ENCODE measurements around the gene NECTIN2. TPM values are rescaled to one million over a fixed set of nuclear protein-coding genes. Genes with fewer than 3 reads are reported as not detected.

NECTIN2 gene
- polyA plus RNA-seq, 3 donors from 2014 or later: 0.09 to 0.34 TPM; not detected in 1

GRCh38 chr19:44810234-44811121, 35.6 kb upstream of the NECTIN2 start:
- Mint-ChIP-seq H3K9me3 (no peaks in the 10 kb centered on the region), H3K27me3 (ENCODE audit: low read depth in 3 of 3) (peaks cover 2 to 10% (median 3%) of the 10 kb centered on the region in 3 donors), H3K27ac (no peak overlapping the region), H3K4me1 (peaks cover 0 to 2% of the 10 kb centered on the region in 2 donors), H3K4me3 (no peak overlapping the region), H3K36me3 (no peaks in the 10 kb centered on the region)
- DNase-seq: no peak

DNA sequence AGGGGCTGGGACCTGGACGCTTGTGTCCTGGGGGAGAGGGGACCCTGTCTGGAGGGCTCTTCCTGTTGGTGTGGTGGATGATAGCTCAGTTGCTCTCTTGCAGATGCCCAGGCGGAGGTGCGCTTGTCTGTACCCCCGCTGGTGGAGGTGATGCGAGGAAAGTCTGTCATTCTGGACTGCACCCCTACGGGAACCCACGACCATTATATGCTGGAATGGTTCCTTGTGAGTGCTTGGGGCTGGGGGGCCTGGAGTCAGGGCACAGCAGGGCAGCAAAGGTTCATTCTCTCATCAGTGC, 35.0 kb upstream of the NECTIN2 start:
- no peak for DNase-seq
- H3K4me1 Mint-ChIP-seq: peaks cover 0 to 2% of the 10 kb centered on the region in 2 donors
- no peaks in the 10 kb centered on the region for H3K36me3 Mint-ChIP-seq
- H3K4me3 Mint-ChIP-seq: no peak overlapping the region
- peaks cover 2 to 12% (median 3%) of the 10 kb centered on the region in 3 donors for H3K27me3 Mint-ChIP-seq (ENCODE audit: low read depth in 3 of 3)
- no peak overlapping the region for H3K27ac Mint-ChIP-seq
- H3K9me3 Mint-ChIP-seq: no peaks in the 10 kb centered on the region

GRCh38 chr19:44812142-44812718, 33.9 kb upstream of the NECTIN2 start:
- Mint-ChIP-seq H3K27ac (no peak overlapping the region), H3K9me3 (no peaks in the 10 kb centered on the region), H3K36me3 (no peaks in the 10 kb centered on the region), H3K4me1 (peaks cover 0 to 2% of the 10 kb centered on the region in 2 donors), H3K4me3 (no peak overlapping the region), H3K27me3 (ENCODE audit: low read depth in 3 of 3) (peaks cover 2 to 8% (median 3%) of the 10 kb centered on the region in 3 donors)
- DNase-seq: no peak

DNA sequence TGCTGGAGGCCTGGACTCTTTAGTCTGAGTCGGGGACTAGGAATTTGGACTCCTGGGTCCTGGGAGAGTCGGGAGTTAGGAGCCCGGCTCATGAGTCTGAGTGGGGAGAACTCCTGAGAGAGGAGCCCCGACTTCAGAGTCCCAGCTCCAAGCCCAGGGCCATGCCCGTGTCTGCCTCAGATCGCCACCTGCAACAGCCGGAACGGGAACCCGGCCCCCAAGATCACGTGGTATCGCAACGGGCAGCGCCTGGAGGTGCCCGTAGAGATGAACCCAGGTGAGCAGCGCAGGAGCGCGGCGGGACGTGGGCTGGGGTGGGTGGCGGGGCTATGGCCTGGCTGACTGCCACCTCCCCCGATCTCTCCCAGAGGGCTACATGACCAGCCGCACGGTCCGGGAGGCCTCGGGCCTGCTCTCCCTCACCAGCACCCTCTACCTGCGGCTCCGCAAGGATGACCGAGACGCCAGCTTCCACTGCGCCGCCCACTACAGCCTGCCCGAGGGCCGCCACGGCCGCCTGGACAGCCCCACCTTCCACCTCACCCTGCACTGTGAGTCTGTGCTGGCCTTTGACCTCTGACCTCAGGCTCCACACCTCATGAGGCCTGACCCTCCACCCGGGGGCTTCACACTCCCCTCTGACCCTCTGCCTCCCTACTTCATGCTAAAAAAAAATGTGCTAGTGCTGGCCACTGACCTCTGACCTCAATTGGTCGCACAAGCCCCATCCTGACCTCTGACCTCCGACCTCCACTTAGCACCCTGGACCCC, 32.8 kb upstream of the NECTIN2 start:
- H3K27me3 Mint-ChIP-seq (ENCODE audit: low read depth in 3 of 3): peaks cover 2 to 8% (median 3%) of the 10 kb centered on the region in 3 donors
- DNase-seq: no peak
- no peaks in the 10 kb centered on the region for H3K36me3 Mint-ChIP-seq
- no peak overlapping the region for H3K4me3 Mint-ChIP-seq
- H3K9me3 Mint-ChIP-seq: no peaks in the 10 kb centered on the region
- H3K27ac Mint-ChIP-seq: no peak overlapping the region
- peaks cover 0 to 2% of the 10 kb centered on the region in 2 donors for H3K4me1 Mint-ChIP-seq

DNA sequence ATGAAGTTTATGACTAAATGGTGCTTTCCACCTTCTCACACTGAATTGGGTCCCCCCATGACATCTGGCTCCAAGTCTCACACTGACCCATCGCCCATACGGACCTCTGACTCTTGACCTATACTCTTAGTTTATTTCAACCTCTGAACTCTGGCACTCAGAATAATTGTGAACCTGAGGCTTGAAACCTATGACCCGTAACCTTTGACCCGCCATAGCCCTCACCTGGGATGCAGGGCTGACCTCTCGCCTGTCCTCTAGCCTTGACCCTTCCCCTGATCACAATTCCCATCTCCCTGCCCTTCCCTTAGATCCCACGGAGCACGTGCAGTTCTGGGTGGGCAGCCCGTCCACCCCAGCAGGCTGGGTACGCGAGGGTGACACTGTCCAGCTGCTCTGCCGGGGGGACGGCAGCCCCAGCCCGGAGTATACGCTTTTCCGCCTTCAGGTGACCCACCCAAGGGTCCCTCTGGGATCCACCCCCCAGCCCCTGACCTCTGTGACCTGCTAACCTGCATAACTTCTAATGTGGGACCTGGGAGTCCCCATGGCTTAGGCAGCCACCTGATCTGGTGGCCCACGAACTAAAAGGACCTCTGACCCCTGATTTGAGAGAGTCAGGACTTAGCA, 32.1 kb upstream of the NECTIN2 start:
- H3K4me1 Mint-ChIP-seq: peaks cover 0 to 2% of the 10 kb centered on the region in 2 donors
- H3K27ac Mint-ChIP-seq: no peak overlapping the region
- DNase-seq: no peak

GRCh38 chr19:44814517-44814916, 31.6 kb upstream of the NECTIN2 start:
- H3K4me1 Mint-ChIP-seq: no peaks in the 10 kb centered on the region
- H3K27ac Mint-ChIP-seq: no peak overlapping the region
- H3K27me3 Mint-ChIP-seq (ENCODE audit: low read depth in 3 of 3): peaks cover 1 to 6% (median 2%) of the 10 kb centered on the region in 3 donors
- DNase-seq: no peak
- no peaks in the 10 kb centered on the region for H3K9me3 Mint-ChIP-seq
- H3K4me3 Mint-ChIP-seq: no peak overlapping the region
- H3K36me3 Mint-ChIP-seq: no peaks in the 10 kb centered on the region

More for the DNA sequence above, 32.1 kb upstream of the NECTIN2 start:
- Mint-ChIP-seq H3K36me3 (no peaks in the 10 kb centered on the region), H3K4me3 (no peak overlapping the region), H3K9me3 (no peaks in the 10 kb centered on the region), H3K27me3 (ENCODE audit: low read depth in 3 of 3) (peaks cover 2 to 8% (median 3%) of the 10 kb centered on the region in 3 donors)

- DNase-seq: no peak
- Mint-ChIP-seq H3K9me3 (no peaks in the 10 kb centered on the region), H3K36me3 (no peaks in the 10 kb centered on the region), H3K4me1 (no peaks in the 10 kb centered on the region), H3K4me3 (no peak overlapping the region), H3K27me3 (ENCODE audit: low read depth in 3 of 3) (peaks cover 1 to 4% (median 4%) of the 10 kb centered on the region in 3 donors), H3K27ac (no peak overlapping the region)
Measured at GRCh38 chr19:44816301-44816700, 29.8 kb upstream of the NECTIN2 start.

DNA sequence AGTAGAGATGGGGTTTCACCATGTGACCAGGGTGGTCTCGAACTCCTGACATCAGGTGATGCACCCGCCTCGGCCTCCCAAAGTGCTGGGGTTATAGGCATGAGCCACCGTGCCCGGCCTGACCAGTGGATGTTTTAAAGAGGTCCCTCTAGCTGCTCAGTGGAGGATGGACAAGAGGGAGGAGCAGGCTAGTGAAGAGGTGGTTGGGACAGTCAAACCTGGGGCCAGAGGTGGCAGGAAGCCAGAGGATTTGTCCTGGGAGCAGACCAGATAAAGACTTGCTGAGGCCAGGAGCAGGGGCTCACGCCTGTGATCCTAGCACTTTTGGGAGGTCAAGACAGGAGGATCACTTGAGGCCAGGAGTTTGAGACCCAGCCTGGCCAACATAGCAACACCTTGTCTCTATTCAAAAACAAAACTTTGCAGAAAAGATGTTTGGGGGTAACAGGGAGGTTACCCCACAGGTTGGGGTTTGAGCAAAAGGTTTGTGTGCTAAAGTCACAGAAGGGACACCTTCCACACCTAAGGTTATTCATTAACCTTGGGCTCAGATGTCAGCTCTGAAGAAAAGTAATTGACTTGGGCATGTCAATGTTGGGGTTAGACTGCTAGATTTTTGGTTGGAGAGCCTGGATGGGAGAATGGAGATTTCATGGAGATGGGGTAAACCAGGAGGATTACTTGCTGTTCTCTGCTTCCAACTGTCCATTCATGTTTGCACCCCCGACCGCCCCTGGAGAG, 28.2 kb upstream of the NECTIN2 start:
- no peaks in the 10 kb centered on the region for H3K4me1 Mint-ChIP-seq
- no peaks in the 10 kb centered on the region for H3K9me3 Mint-ChIP-seq
- no peak overlapping the region for H3K27ac Mint-ChIP-seq
- no peak for DNase-seq
- H3K27me3 Mint-ChIP-seq (ENCODE audit: low read depth in 3 of 3): peaks cover 3 to 4% (median 4%) of the 10 kb centered on the region in 3 donors
- no peaks in the 10 kb centered on the region for H3K36me3 Mint-ChIP-seq
- H3K4me3 Mint-ChIP-seq: no peak overlapping the region

DNA sequence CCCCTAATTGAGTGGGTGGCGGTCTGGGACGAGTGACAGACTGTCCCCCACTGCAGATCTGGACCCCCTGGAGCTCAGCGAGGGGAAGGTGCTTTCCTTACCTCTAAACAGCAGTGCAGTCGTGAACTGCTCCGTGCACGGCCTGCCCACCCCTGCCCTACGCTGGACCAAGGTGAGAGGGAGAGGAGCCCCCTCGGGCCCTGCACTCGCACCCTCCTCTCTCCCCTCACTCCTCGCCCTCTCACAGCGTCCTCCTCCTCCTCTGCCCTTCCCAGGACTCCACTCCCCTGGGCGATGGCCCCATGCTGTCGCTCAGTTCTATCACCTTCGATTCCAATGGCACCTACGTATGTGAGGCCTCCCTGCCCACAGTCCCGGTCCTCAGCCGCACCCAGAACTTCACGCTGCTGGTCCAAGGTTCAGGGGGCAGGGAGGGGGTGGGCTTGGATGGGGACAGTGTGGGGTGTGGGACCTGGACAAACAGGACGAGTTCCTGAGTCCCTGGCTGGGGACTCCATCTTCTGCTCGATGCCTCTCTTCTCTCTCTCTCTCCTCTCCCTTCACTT, 27.5 kb upstream of the NECTIN2 start:
- Mint-ChIP-seq H3K36me3 (no peaks in the 10 kb centered on the region), H3K27ac (no peak overlapping the region), H3K4me1 (no peaks in the 10 kb centered on the region)

DNA sequence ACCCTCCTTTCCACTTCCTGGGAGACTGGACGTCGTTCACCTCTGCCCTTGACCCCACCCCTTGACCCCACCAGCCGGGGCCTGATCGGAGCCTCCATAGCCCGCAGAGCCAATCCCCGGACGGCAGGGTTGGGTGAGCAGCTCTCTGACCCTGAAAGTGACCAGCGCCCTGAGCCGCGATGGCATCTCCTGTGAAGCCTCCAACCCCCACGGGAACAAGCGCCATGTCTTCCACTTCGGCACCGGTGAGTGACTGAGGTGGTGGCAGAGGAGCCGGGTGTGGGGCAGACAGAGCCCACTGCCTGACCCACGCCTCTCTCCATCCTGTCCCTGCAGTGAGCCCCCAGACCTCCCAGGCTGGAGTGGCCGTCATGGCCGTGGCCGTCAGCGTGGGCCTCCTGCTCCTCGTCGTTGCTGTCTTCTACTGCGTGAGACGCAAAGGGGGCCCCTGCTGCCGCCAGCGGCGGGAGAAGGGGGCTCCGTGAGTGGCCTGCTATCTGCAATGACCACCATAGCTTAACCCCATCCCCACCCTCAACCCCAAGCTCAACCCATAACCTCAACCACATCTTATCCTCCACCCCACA, 26.8 kb upstream of the NECTIN2 start:
- no peak overlapping the region for H3K27ac Mint-ChIP-seq
- H3K9me3 Mint-ChIP-seq: no peaks in the 10 kb centered on the region
- H3K36me3 Mint-ChIP-seq: no peaks in the 10 kb centered on the region
- no peak overlapping the region for H3K4me3 Mint-ChIP-seq
- H3K4me1 Mint-ChIP-seq: no peaks in the 10 kb centered on the region
- H3K27me3 Mint-ChIP-seq (ENCODE audit: low read depth in 3 of 3): peaks cover 2 to 5% (median 4%) of the 10 kb centered on the region in 3 donors
- DNase-seq: no peak

More for the DNA sequence above, 27.5 kb upstream of the NECTIN2 start:
- no peak for DNase-seq
- H3K4me3 Mint-ChIP-seq: no peak overlapping the region
- peaks cover 3 to 4% (median 4%) of the 10 kb centered on the region in 3 donors for H3K27me3 Mint-ChIP-seq (ENCODE audit: low read depth in 3 of 3)
- H3K9me3 Mint-ChIP-seq: no peaks in the 10 kb centered on the region

DNA sequence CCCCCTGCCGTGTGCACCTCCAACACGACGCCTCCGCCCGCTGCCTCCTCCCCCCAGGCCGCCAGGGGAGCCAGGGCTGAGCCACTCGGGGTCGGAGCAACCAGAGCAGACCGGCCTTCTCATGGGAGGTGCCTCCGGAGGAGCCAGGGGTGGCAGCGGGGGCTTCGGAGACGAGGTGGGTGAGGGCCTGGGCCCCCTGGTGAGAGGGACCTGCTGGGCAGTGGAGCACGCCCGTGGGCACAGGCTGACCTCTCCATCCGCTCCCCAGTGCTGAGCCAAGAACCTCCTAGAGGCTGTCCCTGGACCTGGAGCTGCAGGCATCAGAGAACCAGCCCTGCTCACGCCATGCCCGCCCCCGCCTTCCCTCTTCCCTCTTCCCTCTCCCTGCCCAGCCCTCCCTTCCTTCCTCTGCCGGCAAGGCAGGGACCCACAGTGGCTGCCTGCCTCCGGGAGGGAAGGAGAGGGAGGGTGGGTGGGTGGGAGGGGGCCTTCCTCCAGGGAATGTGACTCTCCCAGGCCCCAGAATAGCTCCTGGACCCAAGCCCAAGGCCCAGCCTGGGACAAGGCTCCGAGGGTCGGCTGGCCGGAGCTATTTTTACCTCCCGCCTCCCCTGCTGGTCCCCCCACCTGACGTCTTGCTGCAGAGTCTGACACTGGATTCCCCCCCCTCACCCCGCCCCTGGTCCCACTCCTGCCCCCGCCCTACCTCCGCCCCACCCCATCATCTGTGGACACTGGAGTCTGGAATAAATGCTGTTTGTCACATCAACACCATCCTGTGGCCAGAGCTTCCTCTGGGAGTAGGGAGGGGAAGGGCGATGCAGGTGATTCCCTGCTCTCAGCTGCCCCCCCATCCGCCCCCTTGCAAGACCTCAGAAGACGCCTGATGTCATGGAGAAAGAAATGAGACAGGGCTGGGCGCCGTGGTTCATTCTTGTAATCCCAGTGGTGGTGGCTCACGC, 25.2 kb upstream of the NECTIN2 start:
- no peak for DNase-seq
- H3K9me3 Mint-ChIP-seq: no peaks in the 10 kb centered on the region
- no peaks in the 10 kb centered on the region for H3K4me1 Mint-ChIP-seq
- no peaks in the 10 kb centered on the region for H3K36me3 Mint-ChIP-seq
- H3K27me3 Mint-ChIP-seq (ENCODE audit: low read depth in 3 of 3): peaks cover 2 to 7% (median 2%) of the 10 kb centered on the region in 3 donors
- no peak overlapping the region for H3K27ac Mint-ChIP-seq
- H3K4me3 Mint-ChIP-seq: no peak overlapping the region

- Mint-ChIP-seq H3K4me1 (no peaks in the 10 kb centered on the region), H3K27ac (no peak overlapping the region), H3K36me3 (no peaks in the 10 kb centered on the region), H3K4me3 (no peak overlapping the region), H3K27me3 (ENCODE audit: low read depth in 3 of 3) (peaks cover 2 to 10% (median 4%) of the 10 kb centered on the region in 3 donors), H3K9me3 (no peaks in the 10 kb centered on the region)
- DNase-seq: no peak
Measured at GRCh38 chr19:44822177-44822576, 23.9 kb upstream of the NECTIN2 start.

Measured in immature natural killer cell (primary cell).